Coronary artery (tissue), 2 donors: ENCODE measurements around the gene KRTAP10-8.

Experiments used
- DNase-seq: peaks from one replicate; pipeline ENCODE4 v3.0.0-alpha.2; 2017; ENCODE audit warnings: low spot score
- H3K27ac ChIP-seq, 2 donors: fragments of 200-600 bp; sonication (generic); one replicate each; pipeline ENCODE4 v1.5.1; 2016 to 2019
- H3K4me3 ChIP-seq: fragments of 200-600 bp; sonication (generic); 2 replicates; pipeline ENCODE4 v1.5.1; 2016; ENCODE audit warnings: mild to moderate bottlenecking, moderate library complexity
- CTCF ChIP-seq: fragments of 200-600 bp; sonication (generic); IDR thresholded peaks from one replicate; pipeline ENCODE4 v1.5.1; 2019; ENCODE audit warnings: antibody characterized with exemption

KRTAP10-8 gene

GRCh38 chr21:44612029-44612486 is at the start of gene KRTAP10-8:
KRTAP10-8 (plus strand) TSS chr21:44612079; CDS start chr21:44612101, 22 bp downstream.
- no peak within 1 kb of the TSS for H3K4me3 ChIP-seq
- no peak for TF ChIP-seq CTCF
- DNase-seq = no peak
- no peak within 1 kb of the TSS for H3K27ac ChIP-seq

GRCh38 chr21:44564099-44564498 is 47.8 kb upstream of the KRTAP10-8 start:
- no peak overlapping the region for H3K27ac ChIP-seq
- DNase-seq = no peak
- TF ChIP-seq CTCF = no peak
- H3K4me3 ChIP-seq = no peak overlapping the region

- Histone ChIP-seq H3K27ac (no peak overlapping the region), H3K4me3 (no peak overlapping the region)
- no peak for DNase-seq
- no peak for TF ChIP-seq CTCF
Measured at GRCh38 chr21:44564886-44565598, 46.8 kb upstream of the KRTAP10-8 start.

GRCh38 chr21:44566403-44566802 is 45.5 kb upstream of the KRTAP10-8 start:
- Histone ChIP-seq H3K4me3 (no peak overlapping the region), H3K27ac (no peak overlapping the region)
- no peak for DNase-seq
- TF ChIP-seq CTCF = no peak

- Histone ChIP-seq H3K4me3 (no peak overlapping the region), H3K27ac (no peak overlapping the region)
- no peak for DNase-seq
- TF ChIP-seq CTCF = no peak
Measured at GRCh38 chr21:44567481-44568171, 44.3 kb upstream of the KRTAP10-8 start.

GRCh38 chr21:44568261-44568660 is 43.6 kb upstream of the KRTAP10-8 start:
- no peak overlapping the region for H3K27ac ChIP-seq
- no peak overlapping the region for H3K4me3 ChIP-seq
- no peak for TF ChIP-seq CTCF
- DNase-seq = no peak
